Esophagus mucosa (tissue), 1 donor: ENCODE data around the gene CFLAR. TPM values are rescaled to one million over a fixed set of nuclear protein-coding genes. Genes with fewer than 3 reads are reported as not detected.

Experiments
- ATAC-seq: fragments of 200-7000 bp; cut with Tn5 transposase; one replicate; pipeline ENCODE4 v1.9.1; 2020
- total RNA-seq: library from RNA; stranded (reverse); gene quantifications from one replicate; pipeline ENCODE4 v1.2.4, GENCODE V29; 2023
- donor health status: DM: yes; HTN: yes; CAD: no.

The CFLAR gene
- total RNA-seq, 1 donor from 2014 or later: 79.0 TPM

- no peak for ATAC-seq
These were observed 103.5 kb downstream of the CFLAR start for GRCh38 chr2:201219328-201220096.

- no peak for ATAC-seq
These were observed 104.2 kb downstream of the CFLAR start for GRCh38 chr2:201220102-201220570.

- ATAC-seq: no peak
These were observed 107.4 kb downstream of the CFLAR start for GRCh38 chr2:201223089-201224073.

Other genes with a start within 250 kb of the CFLAR start
- 22.3 TPM for gene PPIL3, start 227.1 kb upstream of the CFLAR start, total RNA-seq
- gene NIF3L1, start 226.8 kb upstream of the CFLAR start, total RNA-seq: 23.2 TPM
- 21.8 TPM for gene ORC2, start 152.5 kb upstream of the CFLAR start, total RNA-seq
- 16.7 TPM for gene HYCC2, start 44.5 kb upstream of the CFLAR start, total RNA-seq
- gene NDUFB3, start 44.2 kb upstream of the CFLAR start, total RNA-seq: 96.0 TPM
- gene CASP10, start 67.0 kb downstream of the CFLAR start, total RNA-seq: 11.2 TPM
- gene CASP8, start 144.4 kb downstream of the CFLAR start, total RNA-seq: 22.5 TPM
- gene FLACC1, start 241.2 kb downstream of the CFLAR start, total RNA-seq: 0.56 TPM